ENCODE measurements around the gene KLF2. TPM values are rescaled to one million over a fixed set of nuclear protein-coding genes. Genes with fewer than 3 reads are reported as not detected.
A peak's percentile ranks its signal among the peaks of the same experiment; 100 is the strongest.

KLF2 gene
- total RNA-seq, 5 donors from 2014 or later (not counting 1 experiment from before 2014, with no cell fraction given): 612 to 721 (median 621) TPM

GRCh38 chr19:16327169-16327475 is 2.5 kb downstream of the KLF2 start:
- H3K4me3 Mint-ChIP-seq: peak overlapping the region; percentile 98 to 100 (median 99)
- peaks cover 42% of the 10 kb centered on the region for H3K36me3 Mint-ChIP-seq
- DNase-seq (no peak), ATAC-seq (replicated peaks in 1 of 4) (no peak)
- peaks cover 55 to 64% (median 63%) of the 10 kb centered on the region in 3 donors for H3K4me1 Mint-ChIP-seq
- CTCF ChIA-PET: interaction anchor here in 1 of 2 donors (2.4 kb wide), 1 partner anchor 42 kb away, joined by 6 read pairs; no protein-coding TSS in a partner anchor
- no peaks in the 10 kb centered on the region for H3K9me3 ChIP-seq
- H3K9me3 Mint-ChIP-seq: no peaks in the 10 kb centered on the region
- H3K27ac Mint-ChIP-seq: peak overlapping the region; percentile 95 to 98
- peaks cover 0 to 10% of the 10 kb centered on the region in 2 experiments for H3K27me3 ChIP-seq (replicated peaks in 1 of 2; ENCODE audit: control insufficient read depth in 2 of 2, extremely low read depth in 1 of 2, insufficient read depth in 2 of 2, low read length in 1 of 2)
- H3K27me3 Mint-ChIP-seq: peaks cover 0 to 5% of the 10 kb centered on the region in 2 donors
- WGBS (ENCODE audit: insufficient coverage): 0% methylated on average over 1 of the region's 14 CpGs
- peaks cover 5 to 40% of the 10 kb centered on the region in 2 donors for H3K36me3 ChIP-seq (ENCODE audit: control insufficient read depth in 2 of 2, extremely low read depth in 1 of 2, insufficient read depth in 1 of 2, low read length in 1 of 2)
- POLR2A ChIA-PET: interaction anchor here (0.8 to 6.0 kb wide), 9 partner anchors 15 to 59 kb away, joined by 3 to 135 read pairs (median 13); no protein-coding TSS in a partner anchor
- H3K4me1 ChIP-seq (ENCODE audit: control insufficient read depth in 1 of 2, extremely low read depth in 1 of 2, insufficient read depth in 2 of 2, low read length in 2 of 2): peaks cover 29 to 65% of the 10 kb centered on the region in 2 experiments
- H3K27ac ChIP-seq (ENCODE audit: low read length): peak overlapping the region; percentile 82
- peak overlapping the region; percentile 89 to 95 for H3K4me3 ChIP-seq (ENCODE audit: control insufficient read depth in 1 of 2, extremely low read depth in 1 of 2, low read length in 1 of 2)

GRCh38 chr19:16327501-16327900 is 2.9 kb downstream of the KLF2 start:
- no peaks in the 10 kb centered on the region for H3K9me3 ChIP-seq
- POLR2A ChIA-PET: interaction anchor here (0.8 to 6.0 kb wide), 10 partner anchors 15 to 59 kb away, joined by 3 to 135 read pairs (median 20); no protein-coding TSS in a partner anchor
- H3K27me3 ChIP-seq (replicated peaks in 1 of 2; ENCODE audit: control insufficient read depth in 2 of 2, extremely low read depth in 1 of 2, insufficient read depth in 2 of 2, low read length in 1 of 2): peaks cover 0 to 10% of the 10 kb centered on the region in 2 experiments
- H3K9me3 Mint-ChIP-seq: no peaks in the 10 kb centered on the region
- peak overlapping the region; percentile 95 to 98 for H3K27ac Mint-ChIP-seq
- H3K4me3 ChIP-seq (ENCODE audit: control insufficient read depth in 1 of 2, extremely low read depth in 1 of 2, low read length in 1 of 2): peak overlapping the region; percentile 89 to 95
- peak in 13 of 35 experiments; percentile 23 to 51 (median 34) for DNase-seq
- peak overlapping the region; percentile 82 for H3K27ac ChIP-seq (ENCODE audit: low read length)
- H3K36me3 Mint-ChIP-seq: peaks cover 42% of the 10 kb centered on the region
- H3K36me3 ChIP-seq (ENCODE audit: control insufficient read depth in 2 of 2, extremely low read depth in 1 of 2, insufficient read depth in 1 of 2, low read length in 1 of 2): peaks cover 5 to 40% of the 10 kb centered on the region in 2 donors
- peaks cover 55 to 64% (median 60%) of the 10 kb centered on the region in 3 donors for H3K4me1 Mint-ChIP-seq
- H3K27me3 Mint-ChIP-seq: peaks cover 0 to 5% of the 10 kb centered on the region in 2 donors
- H3K4me3 Mint-ChIP-seq: peak overlapping the region; percentile 98 to 100 (median 99)
- CTCF ChIA-PET: interaction anchor here (0.6 to 2.4 kb wide), 4 partner anchors 41 to 79 kb away, joined by 5 to 13 read pairs (median 6); no protein-coding TSS in a partner anchor
- H3K4me1 ChIP-seq (ENCODE audit: control insufficient read depth in 1 of 2, extremely low read depth in 1 of 2, insufficient read depth in 2 of 2, low read length in 2 of 2): peaks cover 28 to 66% of the 10 kb centered on the region in 2 experiments
- 0% methylated on average over 2 of the region's 6 CpGs for WGBS (ENCODE audit: insufficient coverage)
- ATAC-seq (replicated peaks in 1 of 4): no peak

GRCh38 chr19:16327911-16328823 is 3.5 kb downstream of the KLF2 start:
- H3K4me3 ChIP-seq (ENCODE audit: control insufficient read depth in 1 of 2, extremely low read depth in 1 of 2, low read length in 1 of 2): peak overlapping the region; percentile 89 to 95
- no peaks in the 10 kb centered on the region for H3K9me3 ChIP-seq
- Mint-ChIP-seq H3K4me3 (peak overlapping the region; percentile 98 to 100 (median 99)), H3K9me3 (no peaks in the 10 kb centered on the region), H3K27ac (peak overlapping the region; percentile 95 to 98), H3K4me1 (peaks cover 49 to 59% (median 55%) of the 10 kb centered on the region in 3 donors), H3K36me3 (peaks cover 42% of the 10 kb centered on the region), H3K27me3 (peaks cover 0 to 5% of the 10 kb centered on the region in 2 donors)
- H3K27me3 ChIP-seq (replicated peaks in 1 of 2; ENCODE audit: control insufficient read depth in 2 of 2, extremely low read depth in 1 of 2, insufficient read depth in 2 of 2, low read length in 1 of 2): peaks cover 0 to 10% of the 10 kb centered on the region in 2 experiments
- peaks cover 5 to 40% of the 10 kb centered on the region in 2 donors for H3K36me3 ChIP-seq (ENCODE audit: control insufficient read depth in 2 of 2, extremely low read depth in 1 of 2, insufficient read depth in 1 of 2, low read length in 1 of 2)
- ChIA-PET CTCF (interaction anchor here (0.6 to 3.5 kb wide), 9 partner anchors 14 to 81 kb away, joined by 3 to 20 read pairs (median 6); no protein-coding TSS in a partner anchor), POLR2A (interaction anchor here (0.6 to 6.0 kb wide), 15 partner anchors 12 to 82 kb away, joined by 3 to 135 read pairs (median 6); no protein-coding TSS in a partner anchor)
- DNase-seq: peak; percentile 44 to 78 (median 61)
- H3K27ac ChIP-seq (ENCODE audit: low read length): peak overlapping the region; percentile 82
- ATAC-seq (replicated peaks in 1 of 4): no peak
- H3K4me1 ChIP-seq (ENCODE audit: control insufficient read depth in 1 of 2, extremely low read depth in 1 of 2, insufficient read depth in 2 of 2, low read length in 2 of 2): peaks cover 24 to 63% of the 10 kb centered on the region in 2 experiments
- WGBS (ENCODE audit: insufficient coverage): 3% methylated on average over 13 of the region's 20 CpGs

- Mint-ChIP-seq H3K27me3 (peaks cover 0 to 5% of the 10 kb centered on the region in 2 donors), H3K27ac (peak overlapping the region; percentile 95 to 98), H3K9me3 (no peaks in the 10 kb centered on the region), H3K4me3 (peak overlapping the region; percentile 98 to 100 (median 99)), H3K4me1 (peaks cover 48 to 59% (median 52%) of the 10 kb centered on the region in 3 donors), H3K36me3 (peaks cover 42% of the 10 kb centered on the region)
- ATAC-seq (replicated peaks in 1 of 4) (peak in 3 of 4 experiments; percentile 3 to 5 (median 3)), DNase-seq (peak in 34 of 35 experiments; percentile 43 to 81 (median 63))
- Histone ChIP-seq H3K36me3 (ENCODE audit: control insufficient read depth in 2 of 2, extremely low read depth in 1 of 2, insufficient read depth in 1 of 2, low read length in 1 of 2) (peaks cover 5 to 40% of the 10 kb centered on the region in 2 donors), H3K27ac (ENCODE audit: low read length) (peak overlapping the region; percentile 82), H3K4me1 (ENCODE audit: control insufficient read depth in 1 of 2, extremely low read depth in 1 of 2, insufficient read depth in 2 of 2, low read length in 2 of 2) (peaks cover 18 to 63% of the 10 kb centered on the region in 2 experiments), H3K4me3 (ENCODE audit: control insufficient read depth in 1 of 2, extremely low read depth in 1 of 2, low read length in 1 of 2) (peak overlapping the region; percentile 89 to 95), H3K9me3 (no peaks in the 10 kb centered on the region), H3K27me3 (replicated peaks in 1 of 2; ENCODE audit: control insufficient read depth in 2 of 2, extremely low read depth in 1 of 2, insufficient read depth in 2 of 2, low read length in 1 of 2) (peaks cover 0 to 10% of the 10 kb centered on the region in 2 experiments)
- WGBS (ENCODE audit: insufficient coverage): 8% methylated on average over 6 of the region's 11 CpGs
- CTCF ChIA-PET: interaction anchor here in 1 of 2 donors (0.5 to 3.5 kb wide), 9 partner anchors 14 to 82 kb away, joined by 3 to 38 read pairs (median 6); no protein-coding TSS in a partner anchor
- POLR2A ChIA-PET: interaction anchor here (0.6 to 6.0 kb wide), 14 partner anchors 10 to 86 kb away, joined by 3 to 135 read pairs (median 8); no protein-coding TSS in a partner anchor
Measured at GRCh38 chr19:16328824-16329482, 4.3 kb downstream of the KLF2 start.

- H3K27ac Mint-ChIP-seq: peak overlapping the region; percentile 95 to 98
- CTCF ChIA-PET: interaction anchor here (0.6 to 3.5 kb wide), 10 partner anchors 8 to 86 kb away, joined by 3 to 38 read pairs (median 10); no protein-coding TSS in a partner anchor
- peak overlapping the region; percentile 82 for H3K27ac ChIP-seq (ENCODE audit: low read length)
- ATAC-seq (replicated peaks in 1 of 4) (peak; percentile 55 to 76 (median 73)), DNase-seq (peak; percentile 88 to 97 (median 94))
- H3K36me3 Mint-ChIP-seq: peaks cover 42% of the 10 kb centered on the region
- H3K4me3 Mint-ChIP-seq: peak overlapping the region; percentile 98 to 100 (median 99)
- H3K27me3 Mint-ChIP-seq: peaks cover 0 to 5% of the 10 kb centered on the region in 2 donors
- H3K4me1 ChIP-seq (ENCODE audit: control insufficient read depth in 1 of 2, extremely low read depth in 1 of 2, insufficient read depth in 2 of 2, low read length in 2 of 2): peaks cover 18 to 70% of the 10 kb centered on the region in 2 experiments
- H3K4me3 ChIP-seq (ENCODE audit: control insufficient read depth in 1 of 2, extremely low read depth in 1 of 2, low read length in 1 of 2): peak overlapping the region in 1 of 2 donors; percentile 95
- H3K9me3 Mint-ChIP-seq: no peaks in the 10 kb centered on the region
- POLR2A ChIA-PET: interaction anchor here (0.6 to 6.0 kb wide), 16 partner anchors 9 to 149 kb away, joined by 3 to 135 read pairs (median 8); no protein-coding TSS in a partner anchor
- peaks cover 0 to 10% of the 10 kb centered on the region in 2 experiments for H3K27me3 ChIP-seq (replicated peaks in 1 of 2; ENCODE audit: control insufficient read depth in 2 of 2, extremely low read depth in 1 of 2, insufficient read depth in 2 of 2, low read length in 1 of 2)
- WGBS (ENCODE audit: insufficient coverage): 10% methylated on average over 7 of the region's 8 CpGs
- no peaks in the 10 kb centered on the region for H3K9me3 ChIP-seq
- peaks cover 5 to 40% of the 10 kb centered on the region in 2 donors for H3K36me3 ChIP-seq (ENCODE audit: control insufficient read depth in 2 of 2, extremely low read depth in 1 of 2, insufficient read depth in 1 of 2, low read length in 1 of 2)
- peaks cover 50 to 63% (median 56%) of the 10 kb centered on the region in 3 donors for H3K4me1 Mint-ChIP-seq
Measured at GRCh38 chr19:16330368-16330801, 5.8 kb downstream of the KLF2 start.

All from T-cell (primary cell).